MCF 10A (cell line): ENCODE results near the gene PHACTR1. TPM values are rescaled to one million over a fixed set of nuclear protein-coding genes. Genes with fewer than 3 reads are reported as not detected.

ENCODE experiments used
- BruUV-seq: library from RNA; stranded (reverse); fragments of 400-500 nt; replicated peaks from 2 replicates; lab custom pipeline; 2021; lab: Mats Ljungman, UMichigan
- CTCF ChIA-PET: fragments of 300-600 bp; sonication (Branson Sonifier 250); formaldehyde crosslinking; extraction: SDS; loops from one replicate; lab custom pipeline; 2021; ENCODE audit warnings: antibody characterized with exemption, inconsistent platforms; lab: Yijun Ruan, JAX
- POLR2A ChIA-PET: fragments of 300-600, 350-650 bp; sonication (Branson Sonifier 250); formaldehyde crosslinking; extraction: SDS; loops from one replicate; lab custom pipeline; 2020; ENCODE audit warnings: antibody characterized with exemption, inconsistent platforms; lab: Yijun Ruan, JAX
- DNase-seq: peaks from one replicate; pipeline ENCODE4 v3.0.0-alpha.2; 2018; ENCODE audit not compliant: unreplicated experiment
- H3K27ac Mint-ChIP-seq: one replicate; pipeline ENCODE4 v1.8.0; 2022; ENCODE audit warnings: mild to moderate bottlenecking, low read depth, mixed read lengths; ENCODE audit not compliant: unreplicated experiment
- H3K27me3 Mint-ChIP-seq: one replicate; pipeline ENCODE4 v1.8.0; 2022; ENCODE audit warnings: mixed read lengths; ENCODE audit not compliant: insufficient read depth, unreplicated experiment
- H3K36me3 Mint-ChIP-seq: one replicate; pipeline ENCODE4 v1.8.0; 2022; ENCODE audit warnings: mild to moderate bottlenecking, moderate library complexity, mixed read lengths; ENCODE audit not compliant: insufficient read depth, unreplicated experiment
- H3K4me1 Mint-ChIP-seq: one replicate; pipeline ENCODE4 v1.8.0; 2022; ENCODE audit warnings: mixed read lengths; ENCODE audit not compliant: insufficient read depth, unreplicated experiment
- H3K4me3 Mint-ChIP-seq: one replicate; pipeline ENCODE4 v1.8.0; 2022; ENCODE audit warnings: mild to moderate bottlenecking, moderate library complexity, mixed read lengths; ENCODE audit not compliant: unreplicated experiment
- H3K9me3 Mint-ChIP-seq: one replicate; pipeline ENCODE4 v1.8.0; 2022; ENCODE audit warnings: mixed read lengths; ENCODE audit not compliant: unreplicated experiment
- CTCF ChIP-seq: fragments of 200-600 bp; IDR thresholded peaks from one replicate; pipeline ENCODE4 v1.8.0; 2022; ENCODE audit warnings: antibody characterized with exemption, mild to moderate bottlenecking; ENCODE audit not compliant: unreplicated experiment
- intact Hi-C: fragments of 100-400 bp; cut with micrococcal nuclease; formaldehyde crosslinking; loops from 2 replicates; pipeline ENCODE4 v1.14.1; 2022
- total RNA-seq: library from RNA; stranded (reverse); gene quantifications from 2 replicates; pipeline ENCODE4 v1.2.3, GENCODE V29; 2022

Gene PHACTR1
- total RNA-seq, 1 experiment from 2014 or later = not detected

GRCh38 chr6:13239530-13240455, 523.2 kb downstream of the PHACTR1 start:
- Mint-ChIP-seq H3K9me3 (no peaks in the 10 kb centered on the region), H3K36me3 (peaks cover 6% of the 10 kb centered on the region), H3K4me3 (no peak overlapping the region), H3K27me3 (peaks cover 33% of the 10 kb centered on the region), H3K27ac (no peak overlapping the region), H3K4me1 (no peaks in the 10 kb centered on the region)
- BruUV-seq = no TSS peak
- intact Hi-C loops = no loop called here
- TF ChIP-seq CTCF = no peak
- ChIA-PET CTCF (interaction anchor here (0.6 to 1.6 kb wide), 5 partner anchors 10 to 328 kb away, joined by 3 to 8 read pairs (median 4); no protein-coding TSS in a partner anchor), POLR2A (interaction anchor here (0.6 to 1.3 kb wide), 3 partner anchors 8 to 276 kb away, joined by 3 to 4 read pairs (median 3); no protein-coding TSS in a partner anchor)
- DNase-seq = no peak

- DNase-seq = no peak
- H3K36me3 Mint-ChIP-seq = peaks cover 6% of the 10 kb centered on the region
- no TSS peak for BruUV-seq
- H3K4me1 Mint-ChIP-seq = no peaks in the 10 kb centered on the region
- H3K27ac Mint-ChIP-seq = no peak overlapping the region
- H3K4me3 Mint-ChIP-seq = no peak overlapping the region
- POLR2A ChIA-PET = no interaction called here
- no peaks in the 10 kb centered on the region for H3K9me3 Mint-ChIP-seq
- intact Hi-C loops = no loop called here
- CTCF ChIA-PET = no interaction called here
- TF ChIP-seq CTCF = no peak
- peaks cover 29% of the 10 kb centered on the region for H3K27me3 Mint-ChIP-seq
Measured at GRCh38 chr6:13241364-13241763, 524.8 kb downstream of the PHACTR1 start.

GRCh38 chr6:13242178-13242577, 525.6 kb downstream of the PHACTR1 start:
- H3K4me1 Mint-ChIP-seq = no peaks in the 10 kb centered on the region
- intact Hi-C loops = no loop called here
- ChIA-PET CTCF (interaction anchor here (0.7 kb wide), 1 partner anchor 13 kb away, joined by 3 read pairs; no protein-coding TSS in a partner anchor), POLR2A (interaction anchor here (0.6 kb wide), 1 partner anchor 116 kb away, joined by 3 read pairs; no protein-coding TSS in a partner anchor)
- H3K4me3 Mint-ChIP-seq = no peak overlapping the region
- TF ChIP-seq CTCF = no peak
- H3K27me3 Mint-ChIP-seq = peaks cover 23% of the 10 kb centered on the region
- no TSS peak for BruUV-seq
- DNase-seq = no peak
- H3K36me3 Mint-ChIP-seq = peaks cover 6% of the 10 kb centered on the region
- no peak overlapping the region for H3K27ac Mint-ChIP-seq
- H3K9me3 Mint-ChIP-seq = no peaks in the 10 kb centered on the region

GRCh38 chr6:13242590-13242989, 526.0 kb downstream of the PHACTR1 start:
- Mint-ChIP-seq H3K4me1 (no peaks in the 10 kb centered on the region), H3K27me3 (peaks cover 23% of the 10 kb centered on the region), H3K4me3 (no peak overlapping the region), H3K9me3 (no peaks in the 10 kb centered on the region), H3K36me3 (peaks cover 6% of the 10 kb centered on the region), H3K27ac (no peak overlapping the region)
- BruUV-seq = no TSS peak
- ChIA-PET POLR2A (interaction anchor here (0.6 kb wide), 1 partner anchor 115 kb away, joined by 3 read pairs; no protein-coding TSS in a partner anchor), CTCF (interaction anchor here (0.7 kb wide), 1 partner anchor 13 kb away, joined by 3 read pairs; no protein-coding TSS in a partner anchor)
- intact Hi-C loops = no loop called here
- no peak for TF ChIP-seq CTCF
- DNase-seq = no peak
